NCI-H2107 (cell line): ENCODE data around the gene UNC45B.
"Not testable (repeated sequence)": the region's sequence is repeated elsewhere in the genome, so short reads cannot be mapped to it uniquely, and the experiment has no call there.

Source experiments
- DNase-seq: peaks from one replicate; lab custom pipeline; 2025; lab: John Stamatoyannopoulos, UW

The UNC45B gene

GRCh38 chr17:35172321-35172720, 24.7 kb downstream of the UNC45B start:
- not testable (repeated sequence) for DNase-seq

- DNase-seq, result no peak
These were observed 27.3 kb downstream of the UNC45B start for GRCh38 chr17:35174835-35175334.

DNA sequence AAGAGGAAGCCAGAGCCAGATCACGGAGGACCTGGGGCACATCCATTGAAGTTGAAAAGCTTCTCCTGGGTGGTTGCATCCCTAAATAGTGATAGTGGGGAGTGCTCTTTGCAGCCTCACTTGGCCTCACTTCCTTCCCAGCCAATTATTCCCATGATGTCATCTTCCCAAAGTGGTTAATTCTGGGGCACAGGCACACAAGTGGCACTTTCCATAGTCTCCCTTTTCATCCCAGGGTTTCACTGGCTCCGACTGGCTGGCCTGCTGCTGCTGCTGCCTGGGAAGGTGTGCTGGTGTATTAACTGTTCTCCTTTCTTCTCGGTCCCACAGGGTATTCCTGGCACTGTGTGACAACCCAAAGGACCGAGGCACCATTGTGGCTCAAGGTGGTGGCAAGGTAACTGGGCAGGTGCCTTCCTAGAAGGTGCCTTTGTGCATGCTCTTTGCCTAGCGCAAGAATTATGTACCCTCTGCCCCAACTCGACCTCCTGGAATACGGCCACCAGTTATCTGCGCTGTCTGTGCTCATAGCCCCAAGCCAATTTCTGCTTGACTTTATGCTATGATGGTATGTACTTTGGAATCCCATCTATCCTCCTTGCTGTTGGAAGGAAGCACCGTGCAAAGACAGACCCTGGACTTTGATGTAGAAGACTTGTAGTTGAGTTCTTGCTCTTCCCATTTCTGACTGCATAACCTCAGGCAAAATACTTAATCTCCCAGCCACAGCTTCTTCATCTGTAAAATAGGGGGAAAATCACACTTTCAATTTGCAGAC, 28.2 kb downstream of the UNC45B start:
- DNase-seq, result no peak

GRCh38 chr17:35176897-35177296, 29.3 kb downstream of the UNC45B start:
- DNase-seq, result no peak

DNA sequence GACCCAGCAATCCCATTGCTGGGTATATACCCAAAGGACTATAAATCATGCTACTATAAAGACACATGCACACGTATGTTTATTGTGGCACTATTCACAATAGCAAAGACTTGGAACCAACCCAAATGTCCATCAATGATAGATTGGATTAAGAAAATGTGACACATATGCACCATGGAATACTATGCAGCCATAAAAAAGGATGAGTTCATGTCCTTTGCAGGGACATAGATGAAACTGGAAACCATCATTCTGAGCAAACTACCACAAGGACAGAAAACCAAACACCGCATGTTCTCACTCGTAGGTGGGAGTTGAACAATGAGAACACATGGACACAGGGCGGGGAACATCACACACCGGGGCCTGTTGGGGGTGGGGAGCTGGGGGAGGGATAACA, 31.8 kb downstream of the UNC45B start:
- not testable (repeated sequence) for DNase-seq

DNA sequence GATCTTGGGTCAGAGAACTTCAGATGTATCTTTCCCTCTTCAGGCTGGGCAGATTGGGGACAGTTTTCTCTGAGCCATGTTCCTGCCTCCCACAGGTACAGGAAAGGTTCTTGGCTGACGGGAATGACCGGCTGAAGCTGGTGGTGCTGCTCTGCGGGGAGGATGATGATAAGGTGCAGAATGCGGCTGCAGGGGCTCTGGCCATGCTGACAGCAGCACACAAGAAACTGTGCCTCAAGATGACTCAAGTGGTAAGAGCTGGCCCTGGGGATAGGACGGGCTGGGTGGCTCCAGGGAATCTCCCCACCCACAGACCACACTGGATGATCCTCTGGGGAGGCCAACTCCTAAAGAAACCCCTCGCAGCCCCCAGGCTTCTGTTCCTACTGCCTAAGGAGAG, 35.7 kb downstream of the UNC45B start:
- no peak for DNase-seq

GRCh38 chr17:35184274-35184673, 36.7 kb downstream of the UNC45B start:
- DNase-seq, result no peak

GRCh38 chr17:35185849-35186248, 38.2 kb downstream of the UNC45B start:
- no peak for DNase-seq

DNA sequence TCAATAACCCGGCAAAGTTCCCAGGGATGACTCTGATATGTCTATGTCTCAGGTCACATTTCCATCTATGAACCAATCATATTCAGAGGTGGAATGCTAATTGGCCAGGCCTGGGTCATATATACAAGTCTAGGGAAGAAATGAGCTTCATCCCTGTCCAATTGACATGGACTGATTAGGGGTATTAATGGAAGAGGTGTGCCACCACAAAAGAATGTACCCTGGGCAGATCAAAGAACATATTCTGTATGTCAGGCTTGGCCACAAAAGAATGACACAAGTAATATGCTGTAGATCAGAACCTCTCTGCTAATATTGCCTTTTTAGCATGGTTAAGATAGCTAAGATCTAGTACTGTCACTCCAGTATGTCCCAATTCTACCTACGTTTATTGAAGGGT, 39.9 kb downstream of the UNC45B start:
- DNase-seq, result no peak

- no peak for DNase-seq
These were observed 40.5 kb downstream of the UNC45B start for GRCh38 chr17:35188111-35188510.

GRCh38 chr17:35189291-35189690, 41.7 kb downstream of the UNC45B start:
- DNase-seq, result no peak

DNA sequence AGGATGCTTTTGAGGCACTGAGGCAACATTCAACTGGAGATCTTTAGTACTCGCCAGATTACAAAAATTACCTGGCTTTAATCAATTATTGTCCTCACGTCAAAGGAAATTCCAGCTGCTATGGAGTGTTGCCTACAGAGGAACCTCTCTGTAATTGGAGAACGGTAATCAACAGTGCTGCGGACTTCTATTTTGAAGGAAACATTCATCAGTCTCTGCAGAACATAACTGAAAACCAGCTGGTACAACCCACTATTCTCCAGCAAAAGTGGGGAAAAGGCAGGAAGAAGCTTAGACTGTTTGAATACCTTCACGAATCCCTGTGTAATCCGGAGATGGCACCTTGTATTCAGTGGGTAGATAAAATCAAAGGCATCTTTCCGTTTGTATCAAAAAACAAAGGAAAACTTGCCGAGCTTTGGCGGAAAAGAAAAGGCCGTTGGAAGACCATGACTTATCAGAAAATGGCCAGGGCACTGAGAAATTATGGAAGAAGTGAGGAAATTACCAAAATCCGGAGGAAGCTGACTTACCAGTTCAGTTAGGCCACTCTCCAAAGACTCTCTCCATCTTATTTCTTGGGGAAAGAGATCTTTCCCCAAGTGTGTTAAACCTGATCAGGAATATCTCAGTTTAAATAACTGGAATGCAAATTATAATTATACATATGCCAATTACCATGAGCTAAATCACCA, 43.5 kb downstream of the UNC45B start:
- DNase-seq, result no peak

GRCh38 chr17:35192708-35193107, 45.1 kb downstream of the UNC45B start:
- DNase-seq, result no peak

- not testable (repeated sequence) for DNase-seq
These were observed 46.4 kb downstream of the UNC45B start, which contains the start of gene SLC35G3 for GRCh38 chr17:35194001-35194400. Gene SLC35G3, minus strand, starts transcription at chr17:35194393. Its CDS starts 86 bp downstream, at chr17:35194307.

- DNase-seq, result not testable (repeated sequence)
These were observed 47.4 kb downstream of the UNC45B start for GRCh38 chr17:35195062-35195461.

DNA sequence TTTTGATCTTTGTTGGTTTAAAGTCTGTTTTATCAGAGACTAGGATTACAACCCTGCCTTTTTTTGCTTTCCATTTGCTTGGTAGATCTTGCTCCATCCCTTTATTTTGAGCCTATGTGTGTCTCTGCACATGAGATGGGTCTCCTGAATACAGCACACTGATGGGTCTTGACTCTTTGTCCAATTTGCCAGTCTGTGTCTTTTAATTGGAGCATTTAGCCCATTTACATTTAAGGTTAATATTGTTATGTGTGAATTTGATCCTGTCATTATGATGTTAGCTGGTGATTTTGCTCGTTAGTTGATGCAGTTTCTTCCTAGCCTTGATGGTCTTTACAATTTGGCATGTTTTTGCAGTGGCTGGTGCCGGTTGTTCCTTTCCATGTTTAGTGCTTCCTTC, 55.0 kb downstream of the UNC45B start:
- DNase-seq, result not testable (repeated sequence)

DNA sequence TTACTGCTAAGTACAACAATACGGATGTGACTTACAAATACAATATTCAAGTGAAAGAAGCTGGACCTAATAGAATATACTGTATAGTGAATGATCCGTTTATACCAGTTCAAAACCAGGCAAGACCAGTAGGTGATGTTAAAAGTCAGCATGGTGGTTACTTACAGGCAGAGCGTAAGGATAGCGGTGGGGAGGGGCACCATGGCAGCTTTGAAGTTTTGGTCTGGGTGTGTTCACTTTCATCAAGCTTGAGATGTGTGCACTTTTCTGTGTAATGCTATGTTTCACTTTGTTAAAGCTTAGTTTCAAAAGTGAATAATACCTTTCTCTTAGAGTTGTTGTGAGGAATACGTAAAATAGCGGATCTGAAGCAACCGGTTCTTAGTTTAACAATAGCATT, 63.1 kb downstream of the UNC45B start:
- no peak for DNase-seq

DNA sequence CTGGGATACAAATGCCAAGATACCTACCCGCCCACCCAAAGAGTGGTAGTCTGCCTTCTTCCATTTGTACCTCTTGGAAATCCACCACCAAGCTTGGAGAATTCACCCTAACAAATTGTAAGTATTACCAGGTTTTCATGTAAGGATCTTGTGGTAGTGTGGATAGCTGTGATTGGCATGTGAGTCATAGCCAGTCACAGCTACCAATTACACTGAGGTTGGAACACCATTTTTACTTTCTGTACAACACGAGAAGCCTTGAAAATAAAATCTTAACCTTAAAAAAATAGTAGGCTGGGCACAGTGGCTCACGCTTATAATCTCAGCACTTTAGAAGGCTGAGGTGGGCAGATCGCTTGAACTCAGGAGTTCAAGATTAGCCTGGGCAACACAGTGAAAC, 65.1 kb downstream of the UNC45B start:
- no peak for DNase-seq

DNA sequence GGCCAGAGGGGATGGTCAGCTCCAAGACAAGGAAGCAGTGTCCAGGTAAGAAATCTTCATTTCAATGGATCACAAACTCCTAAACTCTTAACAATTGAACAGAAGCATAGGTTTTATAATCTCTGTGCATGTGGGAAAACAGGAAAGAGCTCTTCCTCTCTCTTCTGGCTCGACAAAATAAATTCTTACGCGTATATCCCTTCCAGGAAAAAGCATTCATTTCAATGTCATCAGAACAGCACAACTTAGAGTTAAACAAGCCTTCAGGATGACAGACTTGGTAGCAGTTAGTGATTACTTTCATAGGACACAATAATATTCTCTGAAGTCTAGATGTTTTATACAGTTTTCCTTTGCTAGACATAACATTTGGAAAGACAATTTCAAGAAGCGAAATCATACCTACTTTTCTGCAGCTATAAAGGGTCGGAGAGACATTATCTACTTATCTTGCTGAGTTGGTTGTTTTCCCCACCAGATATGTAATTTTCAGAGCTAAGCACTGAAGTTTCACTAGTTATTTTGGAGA, 65.9 kb downstream of the UNC45B start:
- no peak for DNase-seq

DNA sequence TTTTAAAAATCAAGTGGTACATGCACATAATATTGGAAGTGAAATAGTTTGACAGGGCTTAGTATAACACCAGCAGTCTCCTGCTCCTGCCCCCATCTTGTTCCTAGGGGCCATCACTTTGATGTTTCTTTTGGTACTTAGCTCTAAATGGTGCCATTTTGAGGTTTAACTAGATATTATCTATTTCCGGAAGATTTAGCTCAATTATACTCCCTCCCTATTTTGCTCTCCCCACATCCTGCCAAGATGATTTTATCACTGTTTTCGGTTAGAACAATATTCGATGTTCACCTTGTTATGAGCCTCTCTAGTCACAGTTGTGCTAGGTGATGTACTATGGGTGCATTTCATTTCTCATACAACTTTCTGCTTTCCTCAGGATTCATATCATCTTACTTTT, 66.6 kb downstream of the UNC45B start:
- no peak for DNase-seq

- DNase-seq, result no peak
These were observed 67.1 kb downstream of the UNC45B start for GRCh38 chr17:35214631-35215273.

DNA sequence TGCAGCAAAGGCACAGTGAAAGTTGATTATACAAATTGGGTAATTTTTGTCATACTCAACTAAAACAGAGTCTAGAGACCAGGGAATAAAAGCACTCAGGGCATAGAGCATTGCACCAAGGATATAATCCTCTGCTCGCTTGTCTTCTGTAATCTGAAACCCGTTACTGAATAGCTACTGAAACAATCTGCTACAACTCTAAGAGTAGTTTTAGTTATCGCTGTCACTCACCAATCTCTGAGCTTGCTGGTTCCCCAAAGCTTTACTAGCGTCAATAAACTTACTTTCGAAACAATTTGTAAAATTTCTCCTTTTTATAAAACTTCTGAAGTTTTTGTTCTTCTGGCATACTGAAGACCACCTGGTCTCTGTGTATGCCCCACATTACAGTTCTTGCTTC, 69.5 kb downstream of the UNC45B start:
- no peak for DNase-seq

DNA sequence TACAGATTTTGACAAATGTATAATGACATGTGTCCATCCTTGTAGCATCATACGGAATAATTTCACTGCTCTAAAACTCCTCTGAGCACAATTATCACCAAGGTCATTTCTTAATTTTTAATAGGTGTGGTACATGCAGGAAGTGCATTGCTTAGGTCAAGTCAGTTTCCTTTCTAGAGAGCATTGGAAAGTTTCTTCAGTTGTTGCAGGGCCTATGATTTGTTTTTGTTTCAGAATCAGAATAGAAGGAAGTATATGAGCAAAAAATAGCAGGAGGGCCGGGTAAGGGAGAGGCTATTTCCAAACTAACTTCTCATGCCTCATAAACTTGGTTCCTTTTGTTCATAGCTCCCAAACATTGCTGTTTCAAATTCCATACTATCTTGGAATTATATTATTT, 71.3 kb downstream of the UNC45B start:
- DNase-seq, result no peak
